ENCODE results near the gene PCID2. TPM values are rescaled to one million over a fixed set of nuclear protein-coding genes. Genes with fewer than 3 reads are reported as not detected.

PCID2 gene
- total and polyA plus RNA-seq, 2 of the 13 experiments (the other 11 are each of a cell fraction or from before 2014, with no cell fraction given) = 65.0 to 111 TPM

DNA sequence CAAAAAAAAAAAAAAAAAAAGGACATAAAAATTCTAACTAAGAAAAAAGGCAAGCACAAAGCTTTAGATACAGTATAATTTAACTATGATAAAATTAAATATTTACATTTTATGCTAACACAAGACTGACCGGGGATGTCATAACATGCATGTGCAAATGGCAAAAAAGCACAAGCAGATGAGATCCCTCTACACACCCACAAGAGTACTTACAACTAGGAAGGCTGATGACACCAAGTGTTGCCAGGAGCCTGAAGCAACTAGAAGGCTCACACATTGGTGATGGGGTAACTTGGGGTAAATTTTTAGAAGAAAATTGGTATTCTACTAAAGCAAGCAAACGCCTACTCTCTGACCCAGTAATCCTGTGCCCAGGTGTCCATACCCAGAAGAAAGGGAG is 6.7 kb downstream of the PCID2 start:
- Histone ChIP-seq H3K9me3 (ENCODE audit: low read length) (no peaks in the 10 kb centered on the region), H3K9ac (ENCODE audit: insufficient read depth, low read depth, low read length) (no peak overlapping the region), H3K4me1 (ENCODE audit: insufficient read depth, low read length) (peaks cover 43% of the 10 kb centered on the region), H3K27me3 (ENCODE audit: control insufficient read depth in 1 of 2, insufficient read depth in 2 of 2, low read length in 2 of 2) (no peaks in the 10 kb centered on the region), H3K4me3 (replicated peaks in 1 of 3; ENCODE audit: insufficient read depth in 1 of 3, low read depth in 2 of 3, low read length in 3 of 3) (no peak overlapping the region), H4K20me1 (ENCODE audit: insufficient read depth, low read length) (peaks cover 10% of the 10 kb centered on the region; the same call in 1 of the 2 replicates), H3K36me3 (replicated peaks in 1 of 2; ENCODE audit: control insufficient read depth in 1 of 2, insufficient read depth in 2 of 2, low read length in 2 of 2) (peaks cover 16 to 52% of the 10 kb centered on the region in 2 experiments), H2AFZ (ENCODE audit: low read length) (no peak overlapping the region), H3K79me2 (ENCODE audit: insufficient read depth, low read length) (peaks cover 75% of the 10 kb centered on the region), H3K4me2 (ENCODE audit: low read depth, low read length) (no peak overlapping the region), H3K27ac (ENCODE audit: extremely low read length, insufficient read depth, low read length) (no peak overlapping the region)
- TF ChIP-seq GFI1 (CRISPR knock-in tag; IDR thresholded peaks at IDR 0.05; ENCODE audit: borderline replicate concordance) (no peak), SMC3 (IDR thresholded peaks at IDR 0.05; ENCODE audit: low read length) (no peak), ZNF34 (CRISPR knock-in tag; IDR thresholded peaks at IDR 0.05; ENCODE audit: borderline replicate concordance) (no peak), RBM39 (IDR thresholded peaks at IDR 0.05; ENCODE audit: low read depth, low read length, poor library complexity, severe bottlenecking) (no peak), HOXA7 (CRISPR knock-in tag; IDR thresholded peaks at IDR 0.05) (no peak), SATB2 (CRISPR knock-in tag; IDR thresholded peaks at IDR 0.05) (no peak), SRSF9 (IDR thresholded peaks at IDR 0.05; ENCODE audit: borderline replicate concordance, insufficient read depth, low read depth, low read length, poor library complexity, severe bottlenecking) (no peak)
- TF ChIP-seq, protein P1, sequence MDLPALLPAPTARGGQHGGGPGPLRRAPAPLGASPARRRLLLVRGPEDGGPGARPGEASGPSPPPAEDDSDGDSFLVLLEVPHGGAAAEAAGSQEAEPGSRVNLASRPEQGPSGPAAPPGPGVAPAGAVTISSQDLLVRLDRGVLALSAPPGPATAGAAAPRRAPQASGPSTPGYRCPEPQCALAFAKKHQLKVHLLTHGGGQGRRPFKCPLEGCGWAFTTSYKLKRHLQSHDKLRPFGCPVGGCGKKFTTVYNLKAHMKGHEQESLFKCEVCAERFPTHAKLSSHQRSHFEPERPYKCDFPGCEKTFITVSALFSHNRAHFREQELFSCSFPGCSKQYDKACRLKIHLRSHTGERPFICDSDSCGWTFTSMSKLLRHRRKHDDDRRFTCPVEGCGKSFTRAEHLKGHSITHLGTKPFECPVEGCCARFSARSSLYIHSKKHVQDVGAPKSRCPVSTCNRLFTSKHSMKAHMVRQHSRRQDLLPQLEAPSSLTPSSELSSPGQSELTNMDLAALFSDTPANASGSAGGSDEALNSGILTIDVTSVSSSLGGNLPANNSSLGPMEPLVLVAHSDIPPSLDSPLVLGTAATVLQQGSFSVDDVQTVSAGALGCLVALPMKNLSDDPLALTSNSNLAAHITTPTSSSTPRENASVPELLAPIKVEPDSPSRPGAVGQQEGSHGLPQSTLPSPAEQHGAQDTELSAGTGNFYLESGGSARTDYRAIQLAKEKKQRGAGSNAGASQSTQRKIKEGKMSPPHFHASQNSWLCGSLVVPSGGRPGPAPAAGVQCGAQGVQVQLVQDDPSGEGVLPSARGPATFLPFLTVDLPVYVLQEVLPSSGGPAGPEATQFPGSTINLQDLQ (CRISPR knock-in tag; IDR thresholded peaks at IDR 0.05) = no peak
- TF ChIP-seq, protein P2, sequence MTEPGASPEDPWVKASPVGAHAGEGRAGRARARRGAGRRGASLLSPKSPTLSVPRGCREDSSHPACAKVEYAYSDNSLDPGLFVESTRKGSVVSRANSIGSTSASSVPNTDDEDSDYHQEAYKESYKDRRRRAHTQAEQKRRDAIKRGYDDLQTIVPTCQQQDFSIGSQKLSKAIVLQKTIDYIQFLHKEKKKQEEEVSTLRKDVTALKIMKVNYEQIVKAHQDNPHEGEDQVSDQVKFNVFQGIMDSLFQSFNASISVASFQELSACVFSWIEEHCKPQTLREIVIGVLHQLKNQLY (CRISPR knock-in tag; IDR thresholded peaks at IDR 0.05) = no peak
- TF ChIP-seq, protein P3, sequence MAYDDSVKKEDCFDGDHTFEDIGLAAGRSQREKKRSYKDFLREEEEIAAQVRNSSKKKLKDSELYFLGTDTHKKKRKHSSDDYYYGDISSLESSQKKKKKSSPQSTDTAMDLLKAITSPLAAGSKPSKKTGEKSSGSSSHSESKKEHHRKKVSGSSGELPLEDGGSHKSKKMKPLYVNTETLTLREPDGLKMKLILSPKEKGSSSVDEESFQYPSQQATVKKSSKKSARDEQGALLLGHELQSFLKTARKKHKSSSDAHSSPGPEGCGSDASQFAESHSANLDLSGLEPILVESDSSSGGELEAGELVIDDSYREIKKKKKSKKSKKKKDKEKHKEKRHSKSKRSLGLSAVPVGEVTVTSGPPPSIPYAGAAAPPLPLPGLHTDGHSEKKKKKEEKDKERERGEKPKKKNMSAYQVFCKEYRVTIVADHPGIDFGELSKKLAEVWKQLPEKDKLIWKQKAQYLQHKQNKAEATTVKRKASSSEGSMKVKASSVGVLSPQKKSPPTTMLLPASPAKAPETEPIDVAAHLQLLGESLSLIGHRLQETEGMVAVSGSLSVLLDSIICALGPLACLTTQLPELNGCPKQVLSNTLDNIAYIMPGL (CRISPR knock-in tag; IDR thresholded peaks at IDR 0.05; ENCODE audit: borderline replicate concordance in 1 of 2, low read depth in 1 of 2) = no peak
- TF ChIP-seq, protein P4, sequence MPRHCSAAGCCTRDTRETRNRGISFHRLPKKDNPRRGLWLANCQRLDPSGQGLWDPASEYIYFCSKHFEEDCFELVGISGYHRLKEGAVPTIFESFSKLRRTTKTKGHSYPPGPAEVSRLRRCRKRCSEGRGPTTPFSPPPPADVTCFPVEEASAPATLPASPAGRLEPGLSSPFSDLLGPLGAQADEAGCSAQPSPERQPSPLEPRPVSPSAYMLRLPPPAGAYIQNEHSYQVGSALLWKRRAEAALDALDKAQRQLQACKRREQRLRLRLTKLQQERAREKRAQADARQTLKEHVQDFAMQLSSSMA (CRISPR knock-in tag; IDR thresholded peaks at IDR 0.05) = no peak
- TF ChIP-seq, protein P5, sequence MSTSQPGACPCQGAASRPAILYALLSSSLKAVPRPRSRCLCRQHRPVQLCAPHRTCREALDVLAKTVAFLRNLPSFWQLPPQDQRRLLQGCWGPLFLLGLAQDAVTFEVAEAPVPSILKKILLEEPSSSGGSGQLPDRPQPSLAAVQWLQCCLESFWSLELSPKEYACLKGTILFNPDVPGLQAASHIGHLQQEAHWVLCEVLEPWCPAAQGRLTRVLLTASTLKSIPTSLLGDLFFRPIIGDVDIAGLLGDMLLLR (CRISPR knock-in tag; IDR thresholded peaks at IDR 0.05) = no peak
- intact Hi-C loops (cut with micrococcal nuclease; ENCODE audit: unreplicated experiment) (no loop called here), in situ Hi-C loops (cut with HindIII; ENCODE audit: extremely low pct_ligation_motif_present, low pct_unique_long_range_greater_than_20kb) (no loop called here)
- CTCF ChIA-PET (ENCODE audit: low intra/inter-chr PET ratio, low total read pairs) = no interaction called here
- no peak for ATAC-seq
- DNase-seq (ENCODE audit: low spot score) = no peak
- BruUV-seq (replicated peaks) = no TSS peak
- 96% methylated on average over 2 of the region's 2 CpGs for WGBS (ENCODE audit: low lambda C conversion rate)
- POLR2A ChIA-PET = no interaction called here
- no peak for FAIRE-seq

Data from HepG2 (cell line).